BE2C (cell line): Measurements from ENCODE around the gene SLC25A47.

Experiments
- DNase-seq: peaks from one replicate; pipeline ENCODE4 v3.0.0-alpha.2; 2020
- H3K27me3 ChIP-seq: fragments of 250-450 bp; sonication (Bioruptor Pico); 2 replicates; pipeline ENCODE4 v1.5.1; 2020; ENCODE audit warnings: mild to moderate bottlenecking
- H3K36me3 ChIP-seq: fragments of 250-450 bp; sonication (Bioruptor Pico); 2 replicates; pipeline ENCODE4 v1.5.1; 2020; ENCODE audit warnings: mild to moderate bottlenecking
- H3K4me1 ChIP-seq: fragments of 250-450 bp; sonication (Bioruptor Pico); 2 replicates; pipeline ENCODE4 v1.5.1; 2020
- H3K4me3 ChIP-seq: 2 replicates; pipeline ENCODE4 v1.5.1; 2011; ENCODE audit warnings: low read depth, low read length
- H3K9me3 ChIP-seq: fragments of 250-450 bp; sonication (Bioruptor Pico); 2 replicates; pipeline ENCODE4 v1.5.1; 2020
- CTCF ChIP-seq: IDR thresholded peaks from 2 replicates; pipeline ENCODE4 v1.5.1; 2012; ENCODE audit warnings: mild to moderate bottlenecking, low read depth, low read length

SLC25A47 gene

GRCh38 chr14:100375963-100376735 is 53.0 kb downstream of the SLC25A47 start, which contains the start of gene WDR25:
WDR25 (plus strand) TSS chr14:100376485.
- no peak for TF ChIP-seq CTCF
- Histone ChIP-seq H3K4me1 (no peaks in the 10 kb centered on the region; the same call in 1 of the 2 replicates), H3K4me3 (peak within 1 kb of the TSS; percentile 75), H3K36me3 (no peaks in the 10 kb centered on the region), H3K27me3 (no peaks in the 10 kb centered on the region), H3K9me3 (no peaks in the 10 kb centered on the region)
- DNase-seq = peak; percentile 98

GRCh38 chr14:100376751-100377171 is 53.6 kb downstream of the SLC25A47 start:
- peak; percentile 59 for DNase-seq
- Histone ChIP-seq H3K36me3 (no peaks in the 10 kb centered on the region), H3K9me3 (no peaks in the 10 kb centered on the region), H3K4me3 (peak overlapping the region; percentile 75), H3K27me3 (no peaks in the 10 kb centered on the region), H3K4me1 (no peaks in the 10 kb centered on the region; the same call in 1 of the 2 replicates)
- peak; percentile 51 for TF ChIP-seq CTCF
